Epithelial cell of proximal tubule (primary cell): ENCODE measurements around the gene MYO18A. TPM values are rescaled to one million over a fixed set of nuclear protein-coding genes. Genes with fewer than 3 reads are reported as not detected.

Source experiments
- DNase-seq: peaks from one replicate; pipeline ENCODE4 v3.0.0-alpha.2; 2011; ENCODE audit warnings: low read depth
- H3K4me3 ChIP-seq: 2 replicates; pipeline ENCODE4 v1.5.1; 2011; ENCODE audit warnings: low read depth, mild to moderate bottlenecking, low read length
- total RNA-seq: library from RNA; depleted of rRNA; stranded (reverse); fragments of >200 nt; gene quantifications from 2 replicates; pipeline ENCODE4 v1.2.3, GENCODE V29; 2015
- TF ChIP-seq, protein P1 (sequence below): conservative IDR thresholded peaks from 2 replicates; pipeline ENCODE4 v1.5.1; 2012; ENCODE audit warnings: low read depth, mild to moderate bottlenecking, low read length

The MYO18A gene
- total RNA-seq, 1 donor from 2014 or later, result 34.2 TPM

DNA sequence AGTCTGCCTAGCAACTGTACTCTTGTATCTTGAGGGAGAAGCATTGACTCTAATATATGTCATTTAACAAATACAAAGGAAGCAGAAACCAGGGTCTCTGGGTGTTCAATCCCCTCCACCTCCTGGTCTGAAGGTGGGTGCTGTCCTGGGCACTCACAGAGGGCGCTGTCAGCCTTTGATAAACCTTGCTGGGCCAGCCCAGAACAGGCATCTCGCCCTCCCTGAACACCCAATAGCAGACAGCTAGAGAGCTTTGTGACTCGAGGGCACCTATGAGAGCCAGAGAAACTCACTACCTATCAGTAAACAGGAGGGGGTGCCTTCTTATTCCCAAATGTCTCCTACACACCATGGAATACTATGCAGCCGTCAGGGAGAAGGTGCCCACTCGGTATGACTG, 143.6 kb downstream of the MYO18A start:
- TF ChIP-seq, protein P1, sequence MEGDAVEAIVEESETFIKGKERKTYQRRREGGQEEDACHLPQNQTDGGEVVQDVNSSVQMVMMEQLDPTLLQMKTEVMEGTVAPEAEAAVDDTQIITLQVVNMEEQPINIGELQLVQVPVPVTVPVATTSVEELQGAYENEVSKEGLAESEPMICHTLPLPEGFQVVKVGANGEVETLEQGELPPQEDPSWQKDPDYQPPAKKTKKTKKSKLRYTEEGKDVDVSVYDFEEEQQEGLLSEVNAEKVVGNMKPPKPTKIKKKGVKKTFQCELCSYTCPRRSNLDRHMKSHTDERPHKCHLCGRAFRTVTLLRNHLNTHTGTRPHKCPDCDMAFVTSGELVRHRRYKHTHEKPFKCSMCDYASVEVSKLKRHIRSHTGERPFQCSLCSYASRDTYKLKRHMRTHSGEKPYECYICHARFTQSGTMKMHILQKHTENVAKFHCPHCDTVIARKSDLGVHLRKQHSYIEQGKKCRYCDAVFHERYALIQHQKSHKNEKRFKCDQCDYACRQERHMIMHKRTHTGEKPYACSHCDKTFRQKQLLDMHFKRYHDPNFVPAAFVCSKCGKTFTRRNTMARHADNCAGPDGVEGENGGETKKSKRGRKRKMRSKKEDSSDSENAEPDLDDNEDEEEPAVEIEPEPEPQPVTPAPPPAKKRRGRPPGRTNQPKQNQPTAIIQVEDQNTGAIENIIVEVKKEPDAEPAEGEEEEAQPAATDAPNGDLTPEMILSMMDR, result no peak
- H3K4me3 ChIP-seq, result no peak overlapping the region
- no peak for DNase-seq

DNA sequence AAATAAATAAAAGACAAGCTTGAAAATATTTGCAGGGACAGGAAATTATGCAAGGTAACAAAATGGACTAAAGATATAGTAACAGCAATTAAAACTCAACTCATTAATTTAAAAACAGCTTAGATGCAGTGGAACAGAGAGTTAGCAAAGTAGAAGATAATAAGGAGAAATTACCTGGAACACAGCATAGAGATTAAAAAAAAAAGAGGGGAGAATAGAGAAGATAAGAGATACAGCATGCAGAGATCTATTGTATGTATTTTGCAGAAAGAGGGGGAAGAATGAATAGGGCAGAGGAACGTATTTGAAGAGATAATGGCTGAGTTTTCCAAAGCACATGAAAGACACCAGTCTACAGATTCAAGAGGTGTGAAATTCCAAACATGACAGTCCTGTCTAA, 145.7 kb downstream of the MYO18A start:
- TF ChIP-seq, protein P1, result no peak
- DNase-seq, result no peak
- H3K4me3 ChIP-seq, result no peak overlapping the region

DNA sequence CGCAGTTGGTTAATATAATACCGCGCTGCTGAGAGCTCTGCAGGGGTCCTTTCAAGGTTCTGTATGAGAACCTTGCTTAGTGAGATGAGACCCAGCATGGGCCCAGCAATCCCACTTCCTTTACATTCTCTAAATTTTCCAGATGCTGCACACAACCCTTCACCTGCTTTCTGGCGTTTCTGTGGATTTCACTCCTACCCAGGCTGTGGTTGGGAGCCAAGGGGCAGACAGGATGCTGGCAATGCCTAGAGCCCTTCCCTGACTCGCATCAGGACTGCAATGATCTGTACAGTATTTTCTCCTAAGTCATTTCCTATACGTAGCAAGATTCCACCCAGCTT, 147.4 kb downstream of the MYO18A start:
- TF ChIP-seq, protein P1, result no peak
- no peak overlapping the region for H3K4me3 ChIP-seq
- DNase-seq, result no peak

DNA sequence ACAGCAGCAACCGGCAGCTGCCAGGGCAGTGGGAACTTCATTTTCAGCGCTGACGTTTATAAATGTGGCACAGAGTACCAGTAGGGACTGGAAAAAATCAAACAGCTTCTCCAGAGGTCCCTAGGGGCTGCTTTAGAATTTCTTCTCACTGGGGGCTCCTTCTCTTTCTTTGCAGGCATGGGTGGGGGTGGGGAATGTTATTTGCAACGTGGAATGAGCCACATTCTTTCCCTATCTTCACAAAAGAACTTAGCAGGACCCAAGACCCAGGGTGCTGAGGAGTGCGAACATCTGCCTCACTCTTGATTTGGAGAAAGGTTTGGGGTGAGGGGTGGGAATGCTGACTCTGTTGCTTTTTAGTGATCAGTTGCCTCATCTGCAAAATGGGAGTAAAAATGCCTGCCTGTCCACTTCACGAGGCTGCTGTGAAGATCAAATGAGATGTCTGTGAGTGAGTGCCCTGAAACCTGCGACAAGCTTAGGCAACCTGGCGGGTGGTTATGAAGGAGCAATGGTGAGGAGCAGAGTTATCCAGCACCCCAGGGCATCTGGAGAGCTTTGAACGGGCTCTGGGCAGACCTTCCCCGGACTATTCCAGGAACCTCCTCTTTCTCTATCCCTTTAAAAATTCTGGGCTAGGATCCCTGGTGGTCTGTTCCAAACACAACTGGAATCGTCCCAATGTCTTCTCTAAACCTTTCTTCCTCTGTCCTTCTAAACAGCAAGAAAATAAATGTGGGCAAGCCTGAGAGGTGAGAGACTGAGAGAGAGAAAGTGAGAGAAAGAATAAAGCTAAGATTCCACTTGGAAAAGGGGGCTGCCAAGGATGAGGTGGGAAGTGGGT, 148.0 kb downstream of the MYO18A start:
- no peak for DNase-seq
- TF ChIP-seq, protein P1, result no peak
- H3K4me3 ChIP-seq, result no peak overlapping the region

DNA sequence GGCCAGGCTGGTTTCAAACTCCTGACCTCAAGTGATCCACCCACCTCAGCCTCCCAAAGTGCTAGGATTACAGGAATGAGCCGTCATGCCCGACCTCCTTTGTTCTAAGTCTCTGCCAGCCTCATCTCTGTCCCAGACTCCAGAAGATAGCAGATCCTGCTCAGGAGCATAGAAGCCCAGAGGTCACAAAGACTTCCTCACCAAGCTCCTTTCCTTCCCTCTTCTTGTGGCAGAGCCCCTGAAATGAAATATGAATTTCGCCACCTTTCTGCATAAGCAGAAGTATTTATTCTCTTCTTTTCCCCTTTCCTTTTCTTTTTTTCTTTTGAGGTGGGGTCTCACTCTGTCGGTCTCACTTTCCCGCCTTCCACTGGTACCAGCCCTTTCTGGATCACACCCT, 148.7 kb downstream of the MYO18A start:
- TF ChIP-seq, protein P1, result no peak
- H3K4me3 ChIP-seq, result no peak overlapping the region
- no peak for DNase-seq

DNA sequence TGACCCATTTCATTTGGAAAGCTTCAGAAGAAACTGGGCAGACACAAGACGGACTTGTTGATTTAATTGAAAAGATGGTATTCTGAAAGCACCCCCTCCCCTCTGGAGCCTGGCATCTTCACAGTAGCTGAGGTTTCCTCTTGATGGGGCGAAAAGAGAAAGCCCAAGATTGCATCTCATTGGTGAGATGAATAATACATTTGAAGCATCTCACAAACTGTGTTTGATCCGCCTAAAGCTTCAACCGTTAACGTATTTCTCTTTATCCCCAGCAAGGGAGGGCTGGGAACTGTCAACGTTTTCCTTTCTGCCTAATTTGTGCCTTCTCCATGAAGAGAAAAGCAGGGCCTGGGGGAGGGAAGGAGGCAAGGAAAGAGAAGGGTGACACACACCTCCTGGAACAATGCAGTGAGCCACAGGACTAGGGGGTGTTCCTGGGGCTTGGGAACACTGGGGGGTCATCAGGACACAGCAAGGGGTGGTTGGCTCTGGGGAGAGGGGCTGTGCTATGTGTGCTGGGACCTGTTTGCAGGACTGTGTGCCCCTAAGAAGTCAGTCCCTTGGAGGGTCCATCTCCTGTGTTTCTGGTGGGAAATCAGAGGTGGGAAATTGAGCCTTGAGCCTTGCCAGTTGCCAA, 155.8 kb downstream of the MYO18A start:
- no peak overlapping the region for H3K4me3 ChIP-seq
- TF ChIP-seq, protein P1, result no peak
- DNase-seq, result no peak
